HEK293 (cell line): ENCODE measurements around the gene TRIM26.

ENCODE experiments used
- AEBP2 ChIP-seq: fragments of 450-650 bp; formaldehyde crosslinking; IDR thresholded peaks from 2 replicates; pipeline ENCODE4 v1.5.1; 2016; ENCODE audit warnings: missing biosample characterization, missing genetic modification characterization, borderline replicate concordance
- GLI2 ChIP-seq: fragments of 450-650 bp; formaldehyde crosslinking; IDR thresholded peaks from 2 replicates; pipeline ENCODE4; 2017; ENCODE audit warnings: missing biosample characterization, missing genetic modification characterization, low read depth, borderline replicate concordance
- HOXC10 ChIP-seq: sonication (generic); formaldehyde crosslinking; IDR thresholded peaks from 2 replicates; pipeline ENCODE4 v1.8.1; 2023; ENCODE audit warnings: mild to moderate bottlenecking, missing genetic modification reagents
- INSM2 ChIP-seq: fragments of 450-650 bp; formaldehyde crosslinking; IDR thresholded peaks from 2 replicates; pipeline ENCODE4 v1.5.1; 2016; ENCODE audit warnings: missing biosample characterization, missing genetic modification characterization
- KLF16 ChIP-seq: fragments of 450-650 bp; formaldehyde crosslinking; IDR thresholded peaks from 2 replicates; pipeline ENCODE4 v1.5.1; 2017; ENCODE audit warnings: missing biosample characterization, missing genetic modification characterization
- MYNN ChIP-seq: fragments of 450-650 bp; formaldehyde crosslinking; IDR thresholded peaks from 2 replicates; pipeline ENCODE4 v1.5.1; 2016; ENCODE audit warnings: missing biosample characterization, missing genetic modification characterization, borderline replicate concordance
- OSR2 ChIP-seq: fragments of 450-650 bp; formaldehyde crosslinking; IDR thresholded peaks from 2 replicates; pipeline ENCODE4 v1.5.1; 2016; ENCODE audit warnings: missing biosample characterization, missing genetic modification characterization
- OVOL3 ChIP-seq: fragments of 450-650 bp; formaldehyde crosslinking; IDR thresholded peaks from 2 replicates; pipeline ENCODE4 v1.5.1; 2016; ENCODE audit warnings: missing biosample characterization, missing genetic modification characterization
- PRDM1 ChIP-seq: fragments of 450-650 bp; formaldehyde crosslinking; IDR thresholded peaks from 2 replicates; pipeline ENCODE4; 2016; ENCODE audit warnings: missing biosample characterization, missing genetic modification characterization
- SP3 ChIP-seq: fragments of 450-650 bp; formaldehyde crosslinking; IDR thresholded peaks from 2 replicates; pipeline ENCODE4 v1.5.1; 2016; ENCODE audit warnings: missing biosample characterization, missing genetic modification characterization
- ZFHX2 ChIP-seq: fragments of 450-650 bp; formaldehyde crosslinking; conservative IDR thresholded peaks from 2 replicates; pipeline ENCODE4 v1.5.1; 2016; ENCODE audit warnings: missing biosample characterization, missing genetic modification characterization
- ZFP3 ChIP-seq: fragments of 450-650 bp; formaldehyde crosslinking; IDR thresholded peaks from 2 replicates; pipeline ENCODE4 v1.5.1; 2016; ENCODE audit warnings: low read depth, missing biosample characterization, missing genetic modification characterization
- ZFP41 ChIP-seq: fragments of 450-650 bp; formaldehyde crosslinking; IDR thresholded peaks from 2 replicates; pipeline ENCODE4 v1.5.1; 2016; ENCODE audit warnings: missing biosample characterization, missing genetic modification characterization, borderline replicate concordance
- ZIC2 ChIP-seq: fragments of 450-650 bp; formaldehyde crosslinking; IDR thresholded peaks from 2 replicates; pipeline ENCODE4 v1.5.1; 2016; ENCODE audit warnings: missing biosample characterization, missing genetic modification characterization
- ZNF114 ChIP-seq: fragments of 450-650 bp; formaldehyde crosslinking; IDR thresholded peaks from 2 replicates; pipeline ENCODE4 v1.5.0; 2017; ENCODE audit warnings: missing biosample characterization, missing genetic modification characterization
- ZNF19 ChIP-seq: fragments of 450-650 bp; formaldehyde crosslinking; IDR thresholded peaks from 2 replicates; pipeline ENCODE4; 2016; ENCODE audit warnings: missing biosample characterization, missing genetic modification characterization, low read depth
- ZNF223 ChIP-seq: fragments of 450-650 bp; formaldehyde crosslinking; IDR thresholded peaks from 2 replicates; pipeline ENCODE4 v1.5.1; 2016; ENCODE audit warnings: missing biosample characterization, missing genetic modification characterization
- ZNF394 ChIP-seq: fragments of 450-650 bp; formaldehyde crosslinking; IDR thresholded peaks from 2 replicates; pipeline ENCODE4 v1.5.1; 2016; ENCODE audit warnings: missing biosample characterization, missing genetic modification characterization, mild to moderate bottlenecking, moderate library complexity, borderline replicate concordance
- ZNF521 ChIP-seq: fragments of 450-650 bp; formaldehyde crosslinking; IDR thresholded peaks from 2 replicates; pipeline ENCODE4 v1.5.1; 2017; ENCODE audit warnings: missing biosample characterization, mild to moderate bottlenecking, missing genetic modification characterization
- ZNF560 ChIP-seq: fragments of 450-650 bp; formaldehyde crosslinking; IDR thresholded peaks from 2 replicates; pipeline ENCODE4 v1.5.1; 2017; ENCODE audit warnings: missing biosample characterization, missing genetic modification characterization, borderline replicate concordance
- ZNF561 ChIP-seq: fragments of 450-650 bp; IDR thresholded peaks from 2 replicates; pipeline ENCODE4 v1.5.1; 2018; ENCODE audit warnings: missing biosample characterization, missing genetic modification characterization, borderline replicate concordance
- ZNF600 ChIP-seq: fragments of 450-650 bp; formaldehyde crosslinking; IDR thresholded peaks from 2 replicates; pipeline ENCODE4 v1.5.1; 2016; ENCODE audit warnings: missing biosample characterization, missing genetic modification characterization
- ZNF701 ChIP-seq: fragments of 450-650 bp; formaldehyde crosslinking; IDR thresholded peaks from 2 replicates; pipeline ENCODE4 v1.5.1; 2016; ENCODE audit warnings: missing biosample characterization, missing genetic modification characterization
- ZNF791 ChIP-seq: fragments of 450-650 bp; formaldehyde crosslinking; IDR thresholded peaks from 2 replicates; pipeline ENCODE4 v1.5.1; 2016; ENCODE audit warnings: missing biosample characterization, missing genetic modification characterization
- ZSCAN16 ChIP-seq: fragments of 450-650 bp; formaldehyde crosslinking; IDR thresholded peaks from 2 replicates; pipeline ENCODE4 v1.5.1; 2016; ENCODE audit warnings: missing biosample characterization, missing genetic modification characterization
- ZSCAN30 ChIP-seq: fragments of 450-650 bp; IDR thresholded peaks from 2 replicates; pipeline ENCODE4 v1.5.1; 2018; ENCODE audit warnings: missing biosample characterization, mild to moderate bottlenecking, missing genetic modification characterization, moderate library complexity
- TF ChIP-seq, protein P1 (sequence below): fragments of 450-650 bp; formaldehyde crosslinking; conservative IDR thresholded peaks from 2 replicates; pipeline ENCODE4 v1.5.1; 2016; ENCODE audit warnings: low read depth, missing biosample characterization, missing genetic modification characterization
- TF ChIP-seq, protein P2 (sequence below): sonication (generic); formaldehyde crosslinking; IDR thresholded peaks from 2 replicates; pipeline ENCODE4 v1.8.1; 2022; ENCODE audit warnings: mild to moderate bottlenecking, moderate library complexity, missing genetic modification reagents
- TF ChIP-seq, protein P3 (sequence below): fragments of 450-650 bp; formaldehyde crosslinking; IDR thresholded peaks from 2 replicates; pipeline ENCODE4; 2016; ENCODE audit warnings: missing biosample characterization, missing genetic modification characterization

The TRIM26 gene

DNA sequence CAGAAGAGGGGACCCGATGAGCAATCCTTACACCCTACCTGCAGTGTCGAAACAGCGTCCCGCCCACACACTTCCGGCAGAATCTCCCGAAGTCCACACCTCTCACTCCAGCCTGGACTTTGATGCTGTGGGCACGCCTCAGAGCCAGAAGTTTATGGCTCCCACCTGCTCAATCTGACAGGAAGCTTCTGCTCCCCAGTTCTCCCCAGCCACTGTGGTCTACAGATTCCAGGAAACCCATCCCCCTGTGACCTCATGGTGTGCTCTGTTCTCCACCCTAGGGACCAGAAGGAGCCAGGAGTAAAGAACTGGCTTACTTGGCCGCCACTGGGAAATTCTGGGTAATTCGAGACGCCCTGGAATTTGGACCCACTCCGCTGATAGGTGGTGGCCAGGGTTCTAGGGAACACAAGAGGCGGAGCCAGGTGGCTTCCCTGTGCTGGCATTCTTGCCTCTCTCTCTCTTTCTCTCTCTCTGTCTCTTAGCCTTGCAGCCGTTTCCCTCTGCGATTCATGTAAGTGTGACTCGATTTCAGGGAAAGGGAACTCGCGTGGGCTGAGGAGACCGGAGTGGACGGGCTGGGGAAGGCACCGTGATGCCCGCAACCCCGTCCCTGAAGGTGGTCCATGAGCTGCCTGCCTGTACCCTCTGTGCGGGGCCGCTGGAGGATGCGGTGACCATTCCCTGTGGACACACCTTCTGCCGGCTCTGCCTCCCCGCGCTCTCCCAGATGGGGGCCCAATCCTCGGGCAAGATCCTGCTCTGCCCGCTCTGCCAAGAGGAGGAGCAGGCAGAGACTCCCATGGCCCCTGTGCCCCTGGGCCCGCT, 49.9 kb downstream of the TRIM26 start, which contains the start of gene TRIM15 (continued):
- TF ChIP-seq ZNF701 (tag by site-specific recombination) (no peak), INSM2 (tag by site-specific recombination) (0 out of 2 replicates have a peak, but pooled peaks have one; percentile 1), ZFP3 (no peak), ZNF521 (tag by site-specific recombination) (no peak), ZSCAN30 (tag by site-specific recombination) (no peak), ZNF600 (tag by site-specific recombination) (peak; percentile 35; the same call in 1 of the 2 replicates), OVOL3 (no peak), AEBP2 (tag by site-specific recombination) (no peak), ZNF560 (tag by site-specific recombination) (no peak), ZNF394 (tag by site-specific recombination) (no peak), ZNF223 (tag by site-specific recombination) (no peak), GLI2 (tag by site-specific recombination) (no peak), ZFP41 (no peak), HOXC10 (CRISPR knock-in tag) (no peak), ZNF791 (tag by site-specific recombination) (no peak), MYNN (tag by site-specific recombination) (0 out of 2 replicates have a peak, but pooled peaks have one; percentile 8), ZNF561 (tag by site-specific recombination) (no peak), PRDM1 (no peak), SP3 (tag by site-specific recombination) (peak; percentile 46), ZSCAN16 (tag by site-specific recombination) (no peak), ZNF19 (tag by site-specific recombination) (no peak), ZNF114 (no peak), ZFHX2 (peak; percentile 67), KLF16 (tag by site-specific recombination) (no peak), ZIC2 (tag by site-specific recombination) (no peak), OSR2 (tag by site-specific recombination) (no peak)
- TF ChIP-seq, protein P1, sequence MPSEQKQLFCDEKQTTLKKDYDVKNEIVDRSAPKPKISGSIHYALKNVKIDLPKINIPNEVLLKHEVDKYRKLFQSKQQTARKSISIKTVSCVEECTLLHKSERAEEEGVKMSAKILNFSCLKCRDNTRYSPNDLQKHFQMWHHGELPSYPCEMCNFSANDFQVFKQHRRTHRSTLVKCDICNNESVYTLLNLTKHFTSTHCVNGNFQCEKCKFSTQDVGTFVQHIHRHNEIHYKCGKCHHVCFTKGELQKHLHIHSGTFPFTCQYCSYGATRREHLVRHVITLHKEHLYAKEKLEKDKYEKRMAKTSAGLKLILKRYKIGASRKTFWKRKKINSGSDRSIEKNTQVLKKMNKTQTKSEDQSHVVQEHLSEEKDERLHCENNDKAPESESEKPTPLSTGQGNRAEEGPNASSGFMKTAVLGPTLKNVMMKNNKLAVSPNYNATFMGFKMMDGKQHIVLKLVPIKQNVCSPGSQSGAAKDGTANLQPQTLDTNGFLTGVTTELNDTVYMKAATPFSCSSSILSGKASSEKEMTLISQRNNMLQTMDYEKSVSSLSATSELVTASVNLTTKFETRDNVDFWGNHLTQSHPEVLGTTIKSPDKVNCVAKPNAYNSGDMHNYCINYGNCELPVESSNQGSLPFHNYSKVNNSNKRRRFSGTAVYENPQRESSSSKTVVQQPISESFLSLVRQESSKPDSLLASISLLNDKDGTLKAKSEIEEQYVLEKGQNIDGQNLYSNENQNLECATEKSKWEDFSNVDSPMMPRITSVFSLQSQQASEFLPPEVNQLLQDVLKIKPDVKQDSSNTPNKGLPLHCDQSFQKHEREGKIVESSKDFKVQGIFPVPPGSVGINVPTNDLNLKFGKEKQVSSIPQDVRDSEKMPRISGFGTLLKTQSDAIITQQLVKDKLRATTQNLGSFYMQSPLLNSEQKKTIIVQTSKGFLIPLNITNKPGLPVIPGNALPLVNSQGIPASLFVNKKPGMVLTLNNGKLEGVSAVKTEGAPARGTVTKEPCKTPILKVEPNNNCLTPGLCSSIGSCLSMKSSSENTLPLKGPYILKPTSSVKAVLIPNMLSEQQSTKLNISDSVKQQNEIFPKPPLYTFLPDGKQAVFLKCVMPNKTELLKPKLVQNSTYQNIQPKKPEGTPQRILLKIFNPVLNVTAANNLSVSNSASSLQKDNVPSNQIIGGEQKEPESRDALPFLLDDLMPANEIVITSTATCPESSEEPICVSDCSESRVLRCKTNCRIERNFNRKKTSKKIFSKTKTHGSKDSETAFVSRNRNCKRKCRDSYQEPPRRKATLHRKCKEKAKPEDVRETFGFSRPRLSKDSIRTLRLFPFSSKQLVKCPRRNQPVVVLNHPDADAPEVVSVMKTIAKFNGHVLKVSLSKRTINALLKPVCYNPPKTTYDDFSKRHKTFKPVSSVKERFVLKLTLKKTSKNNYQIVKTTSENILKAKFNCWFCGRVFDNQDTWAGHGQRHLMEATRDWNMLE (tag by site-specific recombination): no peak; the same call in 1 of the 2 replicates
- TF ChIP-seq, protein P2, sequence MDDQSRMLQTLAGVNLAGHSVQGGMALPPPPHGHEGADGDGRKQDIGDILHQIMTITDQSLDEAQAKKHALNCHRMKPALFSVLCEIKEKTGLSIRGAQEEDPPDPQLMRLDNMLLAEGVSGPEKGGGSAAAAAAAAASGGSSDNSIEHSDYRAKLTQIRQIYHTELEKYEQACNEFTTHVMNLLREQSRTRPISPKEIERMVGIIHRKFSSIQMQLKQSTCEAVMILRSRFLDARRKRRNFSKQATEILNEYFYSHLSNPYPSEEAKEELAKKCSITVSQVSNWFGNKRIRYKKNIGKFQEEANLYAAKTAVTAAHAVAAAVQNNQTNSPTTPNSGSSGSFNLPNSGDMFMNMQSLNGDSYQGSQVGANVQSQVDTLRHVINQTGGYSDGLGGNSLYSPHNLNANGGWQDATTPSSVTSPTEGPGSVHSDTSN: no peak
- TF ChIP-seq, protein P3, sequence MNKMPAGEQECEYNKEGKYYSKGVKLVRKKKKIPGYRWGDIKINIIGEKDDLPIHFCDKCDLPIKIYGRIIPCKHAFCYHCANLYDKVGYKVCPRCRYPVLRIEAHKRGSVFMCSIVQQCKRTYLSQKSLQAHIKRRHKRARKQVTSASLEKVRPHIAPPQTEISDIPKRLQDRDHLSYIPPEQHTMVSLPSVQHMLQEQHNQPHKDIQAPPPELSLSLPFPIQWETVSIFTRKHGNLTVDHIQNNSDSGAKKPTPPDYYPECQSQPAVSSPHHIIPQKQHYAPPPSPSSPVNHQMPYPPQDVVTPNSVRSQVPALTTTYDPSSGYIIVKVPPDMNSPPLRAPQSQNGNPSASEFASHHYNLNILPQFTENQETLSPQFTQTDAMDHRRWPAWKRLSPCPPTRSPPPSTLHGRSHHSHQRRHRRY (tag by site-specific recombination): peak; percentile 0; the same call in 1 of the 2 replicates
